K562 (cell line): Measurements from ENCODE around the gene TRPC4.

Source experiments
- BRCA1 ChIP-seq, 2 experiments: fragments of 450-650 bp in 1 of 2; sonication (generic) in 1 of 2; formaldehyde crosslinking in 1 of 2; IDR thresholded peaks; 2 replicates each; pipeline versions ENCODE4 v1.5.0 to v1.6.1; 2017 to 2020; ENCODE audit warnings: mild to moderate bottlenecking in 1 of 2, missing genetic modification reagents in 1 of 2
- CTCF ChIP-seq, 3 experiments: IDR thresholded peaks in 2 of 3; conservative IDR thresholded peaks in 1 of 3; 2 replicates each; pipeline ENCODE4 v1.5.1; 2011 to 2012; ENCODE audit warnings: low read length in 3 of 3, mild to moderate bottlenecking in 3 of 3, control low read depth in 2 of 3, improper control_type of control experiment in 1 of 3, inconsistent platforms in 1 of 3, low read depth in 1 of 3, mixed read lengths in 1 of 3, moderate library complexity in 1 of 3; ENCODE audit not compliant: insufficient read depth in 2 of 3
- EP300 ChIP-seq: IDR thresholded peaks from 2 replicates; pipeline ENCODE4 v1.6.1; 2012; ENCODE audit warnings: low read length, improper control_type of control experiment
- HDAC3 ChIP-seq: fragments of 450-650 bp; IDR thresholded peaks from 2 replicates; pipeline ENCODE4 v1.6.1; 2018; ENCODE audit warnings: borderline replicate concordance, mild to moderate bottlenecking, moderate library complexity; ENCODE audit not compliant: partially characterized antibody
- HDAC8 ChIP-seq: fragments of 450-650 bp; IDR thresholded peaks from 2 replicates; pipeline ENCODE4 v1.6.1; 2016; ENCODE audit warnings: mild to moderate bottlenecking, missing genetic modification characterization, moderate library complexity, missing compliant biosample characterization
- JUND ChIP-seq, 2 experiments: IDR thresholded peaks; 2 replicates in 1 of 2; 3 replicates in 1 of 2; pipeline ENCODE4 v1.6.1; 2011; ENCODE audit warnings: borderline replicate concordance in 2 of 2, low read depth in 2 of 2, low read length in 2 of 2, improper control_type of control experiment in 1 of 2, missing biosample characterization in 1 of 2, missing genetic modification characterization in 1 of 2, missing genetic modification reagents in 1 of 2
- MYC ChIP-seq, 2 experiments: fragments of 250-450 bp in 1 of 2; sonication (Bioruptor Pico) in 1 of 2; IDR thresholded peaks; 2 replicates each; pipeline versions ENCODE4 v1.5.1 to v1.6.1; 2012 to 2021; ENCODE audit warnings: low read depth in 2 of 2, borderline replicate concordance in 1 of 2, improper control_type of control experiment in 1 of 2, low read length in 1 of 2, mild to moderate bottlenecking in 1 of 2, moderate library complexity in 1 of 2
- SMAD3 ChIP-seq: fragments of 450-650 bp; formaldehyde crosslinking; conservative IDR thresholded peaks from 2 replicates; pipeline ENCODE4 v1.4.0; 2020; ENCODE audit warnings: mild to moderate bottlenecking
- TAF1 ChIP-seq: IDR thresholded peaks from 2 replicates; pipeline ENCODE4 v1.6.1; 2011; ENCODE audit warnings: mild to moderate bottlenecking, low read length, moderate library complexity; ENCODE audit not compliant: insufficient read depth, control insufficient read depth, severe bottlenecking; ENCODE audit errors: extremely low read depth
- USF2 ChIP-seq: sonication (generic); formaldehyde crosslinking; IDR thresholded peaks from 2 replicates; pipeline ENCODE4 v1.5.0; 2020; ENCODE audit warnings: missing genetic modification reagents
- YY1 ChIP-seq, 3 experiments: IDR thresholded peaks; 2 replicates each; pipeline ENCODE4 v1.6.1; 2011; ENCODE audit warnings: low read length in 2 of 3, mild to moderate bottlenecking in 2 of 3, moderate library complexity in 2 of 3, borderline replicate concordance in 1 of 3, control low read depth in 1 of 3, low read depth in 1 of 3; ENCODE audit not compliant: insufficient read depth in 3 of 3, insufficient replicate concordance in 2 of 3, control insufficient read depth in 1 of 3, insufficient read length in 1 of 3; ENCODE audit errors: extremely low read depth in 1 of 3
- ZNF121 ChIP-seq: sonication (generic); formaldehyde crosslinking; conservative IDR thresholded peaks from 2 replicates; pipeline ENCODE4 v1.8.0; 2022; ENCODE audit warnings: missing genetic modification reagents
- ZNF318 ChIP-seq, 2 experiments: fragments of 450-650 bp; IDR thresholded peaks; 2 replicates each; pipeline ENCODE4 v1.6.1; 2016; ENCODE audit warnings: mild to moderate bottlenecking in 2 of 2, borderline replicate concordance in 1 of 2, low read depth in 1 of 2, moderate library complexity in 1 of 2

- no peak for TF ChIP-seq HDAC8 (tag)
- TF ChIP-seq EP300 = no peak
- TF ChIP-seq CTCF (IDR thresholded peaks at IDR 0.05 in 2 of 3, conservative IDR thresholded peaks at IDR 0.05 in 1 of 3; ENCODE audit: insufficient read depth in 2 of 3, low read depth in 1 of 3, low read length in 3 of 3) = no peak
- TF ChIP-seq ZNF318 (IDR thresholded peaks at IDR 0.05; ENCODE audit: borderline replicate concordance in 1 of 2, low read depth in 1 of 2) = no peak
- no peak for TF ChIP-seq HDAC3
- TF ChIP-seq TAF1 = no peak
- TF ChIP-seq BRCA1 (IDR thresholded peaks at IDR 0.05) = no peak
- TF ChIP-seq BRCA1 (CRISPR knock-in tag; IDR thresholded peaks at IDR 0.05) = no peak
- no peak for TF ChIP-seq SMAD3 (CRISPR knock-in tag)
- TF ChIP-seq YY1 (IDR thresholded peaks at IDR 0.05; ENCODE audit: borderline replicate concordance in 1 of 3, control insufficient read depth in 1 of 3, extremely low read depth in 1 of 3, insufficient read depth in 3 of 3, insufficient read length in 1 of 3, insufficient replicate concordance in 2 of 3, low read depth in 1 of 3, low read length in 2 of 3) = no peak
- no peak for TF ChIP-seq ZNF121
- no peak for TF ChIP-seq JUND (IDR thresholded peaks at IDR 0.05; ENCODE audit: borderline replicate concordance, low read depth, low read length)
- no peak for TF ChIP-seq JUND (tag; IDR thresholded peaks at IDR 0.05; ENCODE audit: borderline replicate concordance, low read depth, low read length)
- TF ChIP-seq USF2 (CRISPR knock-in tag) = no peak
- no peak for TF ChIP-seq MYC (IDR thresholded peaks at IDR 0.05; ENCODE audit: low read depth, low read length)
- TF ChIP-seq MYC (CRISPR knock-in tag; IDR thresholded peaks at IDR 0.05; ENCODE audit: borderline replicate concordance, low read depth) = no peak
Observed at GRCh38 chr13:37884674-37885073, 15.1 kb upstream of the TRPC4 start.
